CD4-positive, alpha-beta memory T cell (primary cell): ENCODE results near the gene SUN5. TPM values are rescaled to one million over a fixed set of nuclear protein-coding genes. Genes with fewer than 3 reads are reported as not detected.
"Not testable (repeated sequence)": the region's sequence is repeated elsewhere in the genome, so short reads cannot be mapped to it uniquely, and the experiment has no call there.

Experiments
- CTCF ChIA-PET: fragments of 350-600 bp; sonication (Branson Sonifier 250); formaldehyde crosslinking; loops from one replicate; lab custom pipeline; 2021; ENCODE audit warnings: inconsistent platforms; ENCODE audit not compliant: partially characterized antibody; lab: Charles Lee
- POLR2A ChIA-PET: fragments of 350-600 bp; sonication (Branson Sonifier 250); formaldehyde crosslinking; loops from one replicate; lab custom pipeline; 2021; ENCODE audit not compliant: partially characterized antibody; lab: Charles Lee
- DNase-seq, 5 donors: peaks; one replicate each; pipeline versions ENCODE4 v3.0.0 to v3.0.0-alpha.2; 2020 to 2022; ENCODE audit warnings: mixed read lengths in 1 of 5
- H3K27ac ChIP-seq: one replicate; pipeline ENCODE4 v1.7.0; 2013; ENCODE audit warnings: low read depth, low read length
- H3K27me3 ChIP-seq: 2 replicates; pipeline ENCODE4 v1.7.0; 2013; ENCODE audit warnings: mild to moderate bottlenecking, low read length, moderate library complexity; ENCODE audit not compliant: insufficient read depth
- H3K36me3 ChIP-seq: 2 replicates; pipeline ENCODE4 v1.7.0; 2013; ENCODE audit warnings: mild to moderate bottlenecking, low read length, moderate library complexity; ENCODE audit not compliant: insufficient read depth
- H3K4me1 ChIP-seq: 2 replicates; pipeline ENCODE4 v1.7.0; 2013; ENCODE audit warnings: mild to moderate bottlenecking, low read length, moderate library complexity; ENCODE audit not compliant: insufficient read depth
- H3K4me3 ChIP-seq, 2 donors: one replicate each; pipeline ENCODE4 v1.7.0; 2013; ENCODE audit warnings: low read length in 2 of 2, mild to moderate bottlenecking in 1 of 2
- H3K9me3 ChIP-seq, 2 donors: one replicate each; pipeline ENCODE4 v1.7.0; 2013; ENCODE audit warnings: low read length in 2 of 2, control low read depth in 1 of 2; ENCODE audit not compliant: control insufficient read depth in 1 of 2
- H3K27ac Mint-ChIP-seq, 7 donors: one replicate each; pipeline ENCODE4 v1.8.0; 2020 to 2021; ENCODE audit warnings: mixed read lengths in 7 of 7, mild to moderate bottlenecking in 6 of 7, inconsistent platforms in 3 of 7, moderate library complexity in 3 of 7
- H3K27me3 Mint-ChIP-seq, 2 donors: one replicate each; pipeline ENCODE4 v1.8.0; 2020 to 2021; ENCODE audit warnings: mixed read lengths in 2 of 2
- H3K36me3 Mint-ChIP-seq, 2 donors: one replicate each; pipeline ENCODE4 v1.8.0; 2020 to 2021; ENCODE audit warnings: mixed read lengths in 2 of 2, inconsistent platforms in 1 of 2, mild to moderate bottlenecking in 1 of 2
- H3K4me1 Mint-ChIP-seq, 4 donors: one replicate each; pipeline ENCODE4 v1.8.0; 2020 to 2021; ENCODE audit warnings: mixed read lengths in 4 of 4, mild to moderate bottlenecking in 1 of 4
- H3K4me3 Mint-ChIP-seq, 8 donors: one replicate each; pipeline ENCODE4 v1.8.0; 2020 to 2021; ENCODE audit warnings: mixed read lengths in 8 of 8, mild to moderate bottlenecking in 7 of 8, moderate library complexity in 6 of 8, inconsistent platforms in 3 of 8
- H3K9me3 Mint-ChIP-seq, 8 donors: one replicate each; pipeline ENCODE4 v1.8.0; 2020 to 2021; ENCODE audit warnings: mixed read lengths in 8 of 8, mild to moderate bottlenecking in 5 of 8, inconsistent platforms in 3 of 8, moderate library complexity in 1 of 8
- intact Hi-C: fragments of 100-400 bp; cut with micrococcal nuclease; formaldehyde crosslinking; loops from one replicate; pipeline ENCODE4 v1.15.1; 2023
- polyA plus RNA-seq, 2 donors: library from polyadenylated mRNA; unstranded; fragments of 300-500 nt; fragmentation: Illumina TruSeq; gene quantifications; one replicate each; pipeline ENCODE4 v1.2.3, GENCODE V29; 2021
- total RNA-seq, 2 experiments: library from RNA; stranded (reverse); gene quantifications; one replicate each; pipeline ENCODE4 v1.2.3, GENCODE V29; 2021

SUN5 gene
- not detected for total RNA-seq
- polyA plus RNA-seq, result not detected

- ChIA-PET CTCF (interaction anchor here (0.8 to 3.0 kb wide), 14 partner anchors 9 to 214 kb away, joined by 3 to 23 read pairs (median 6); no protein-coding TSS in a partner anchor), POLR2A (interaction anchor here (0.9 to 2.1 kb wide), 2 partner anchors 33 to 38 kb away, joined by 4 to 9 read pairs; no protein-coding TSS in a partner anchor)
- DNase-seq, result no peak
- Mint-ChIP-seq H3K27ac (peak within 1 kb of the TSS in 2 of 7 donors; percentile 22 to 35), H3K4me1 (peaks cover 6 to 29% (median 15%) of the 10 kb centered on the region in 4 donors), H3K4me3 (no peak within 1 kb of the TSS), H3K9me3 (peaks cover 0 to 8% (median 3%) of the 10 kb centered on the region in 8 donors), H3K27me3 (no peaks in the 10 kb centered on the region), H3K36me3 (peaks cover 0 to 4% of the 10 kb centered on the region in 2 donors)
- H3K9me3 ChIP-seq, result peaks cover 0 to 8% of the 10 kb centered on the region in 2 donors
- no peak within 1 kb of the TSS for H3K4me3 ChIP-seq
- H3K27ac ChIP-seq, result no peak within 1 kb of the TSS
- no peaks in the 10 kb centered on the region for H3K27me3 ChIP-seq
- intact Hi-C loops, result no loop called here
- H3K36me3 ChIP-seq, result no peaks in the 10 kb centered on the region
- H3K4me1 ChIP-seq, result peaks cover 11% of the 10 kb centered on the region
Measured at GRCh38 chr20:33004141-33004751, at the start of gene SUN5. Gene SUN5, minus strand, starts transcription at chr20:33004433. Its CDS starts 93 bp downstream, at chr20:33004340.

- Histone ChIP-seq H3K4me3 (no peak within 1 kb of the TSS), H3K4me1 (no peaks in the 10 kb centered on the region), H3K27me3 (no peaks in the 10 kb centered on the region), H3K27ac (no peak within 1 kb of the TSS), H3K9me3 (no peaks in the 10 kb centered on the region), H3K36me3 (no peaks in the 10 kb centered on the region)
- Mint-ChIP-seq H3K27me3 (no peaks in the 10 kb centered on the region), H3K36me3 (no peaks in the 10 kb centered on the region), H3K27ac (peak within 1 kb of the TSS in 1 of 7 donors; percentile 32), H3K9me3 (no peaks in the 10 kb centered on the region), H3K4me3 (no peak within 1 kb of the TSS), H3K4me1 (peaks cover 0 to 3% (median 3%) of the 10 kb centered on the region in 4 donors)
- ChIA-PET CTCF (no interaction called here), POLR2A (no interaction called here)
- intact Hi-C loops, result no loop called here
- no peak for DNase-seq
Measured at GRCh38 chr20:33053291-33054106, 49.3 kb upstream of the SUN5 start, which contains the start of gene BPIFB3. Gene BPIFB3, plus strand, starts transcription at chr20:33053903. Its CDS starts 1,533 bp downstream, at chr20:33055436.

GRCh38 chr20:33051333-33051732 lies 47.1 kb upstream of the SUN5 start:
- peak overlapping the region in 3 of 7 donors; percentile 7 to 59 (median 37) for H3K27ac Mint-ChIP-seq
- Histone ChIP-seq H3K9me3 (no peaks in the 10 kb centered on the region), H3K4me3 (no peak overlapping the region), H3K4me1 (no peaks in the 10 kb centered on the region), H3K27ac (no peak overlapping the region), H3K36me3 (no peaks in the 10 kb centered on the region), H3K27me3 (no peaks in the 10 kb centered on the region)
- no peaks in the 10 kb centered on the region for H3K36me3 Mint-ChIP-seq
- ChIA-PET POLR2A (no interaction called here), CTCF (no interaction called here)
- no peak for DNase-seq
- peaks cover 0 to 3% (median 1%) of the 10 kb centered on the region in 4 donors for H3K4me1 Mint-ChIP-seq
- H3K9me3 Mint-ChIP-seq, result peaks cover 0 to 4% (median 1%) of the 10 kb centered on the region in 8 donors
- no peaks in the 10 kb centered on the region for H3K27me3 Mint-ChIP-seq
- intact Hi-C loops, result no loop called here
- no peak overlapping the region for H3K4me3 Mint-ChIP-seq

- H3K9me3 ChIP-seq, result peaks cover 0 to 4% of the 10 kb centered on the region in 2 donors
- Mint-ChIP-seq H3K27ac (peak overlapping the region in 1 of 7 donors; percentile 5), H3K36me3 (no peaks in the 10 kb centered on the region), H3K27me3 (no peaks in the 10 kb centered on the region), H3K4me3 (no peak overlapping the region), H3K4me1 (peaks cover 0 to 1% (median under 1%) of the 10 kb centered on the region in 4 donors), H3K9me3 (peaks cover 0 to 22% (median 17%) of the 10 kb centered on the region in 8 donors)
- H3K27me3 ChIP-seq, result no peaks in the 10 kb centered on the region
- CTCF ChIA-PET, result no interaction called here
- H3K36me3 ChIP-seq, result no peaks in the 10 kb centered on the region
- intact Hi-C loops, result no loop called here
- H3K4me1 ChIP-seq, result no peaks in the 10 kb centered on the region
- H3K4me3 ChIP-seq, result no peak overlapping the region
- no peak for DNase-seq
- H3K27ac ChIP-seq, result no peak overlapping the region
- POLR2A ChIA-PET, result no interaction called here
Measured at GRCh38 chr20:33046412-33046811, 42.2 kb upstream of the SUN5 start.

- POLR2A ChIA-PET, H3K27me3 Mint-ChIP-seq, H3K36me3 ChIP-seq, H3K4me3 ChIP-seq, H3K4me3 Mint-ChIP-seq, H3K27ac ChIP-seq, CTCF ChIA-PET, H3K9me3 ChIP-seq, H3K36me3 Mint-ChIP-seq, DNase-seq, H3K27me3 ChIP-seq, intact Hi-C loops, H3K27ac Mint-ChIP-seq, H3K4me1 ChIP-seq, H3K4me1 Mint-ChIP-seq: not testable (repeated sequence)
- peaks cover 0 to 22% (median 17%) of the 10 kb centered on the region in 8 donors for H3K9me3 Mint-ChIP-seq
Measured at GRCh38 chr20:33045129-33045721, 41.0 kb upstream of the SUN5 start.

GRCh38 chr20:33043731-33044181 lies 39.5 kb upstream of the SUN5 start:
- H3K36me3 ChIP-seq, result no peaks in the 10 kb centered on the region
- Mint-ChIP-seq H3K27me3 (no peaks in the 10 kb centered on the region), H3K27ac (no peak overlapping the region), H3K36me3 (no peaks in the 10 kb centered on the region), H3K4me3 (no peak overlapping the region), H3K4me1 (peaks cover 0 to 8% (median 2%) of the 10 kb centered on the region in 4 donors), H3K9me3 (peaks cover 0 to 22% (median 17%) of the 10 kb centered on the region in 8 donors)
- ChIA-PET CTCF (no interaction called here), POLR2A (no interaction called here)
- H3K4me3 ChIP-seq, result no peak overlapping the region
- H3K9me3 ChIP-seq, result peaks cover 0 to 4% of the 10 kb centered on the region in 2 donors
- H3K4me1 ChIP-seq, result no peaks in the 10 kb centered on the region
- intact Hi-C loops, result no loop called here
- DNase-seq, result no peak
- H3K27ac ChIP-seq, result no peak overlapping the region
- H3K27me3 ChIP-seq, result no peaks in the 10 kb centered on the region
